ENCODE data around the gene ZSWIM3. TPM values are rescaled to one million over a fixed set of nuclear protein-coding genes. Genes with fewer than 3 reads are reported as not detected.

The ZSWIM3 gene
- total and polyA plus RNA-seq, 2 of the 13 experiments (the other 11 are each of a cell fraction or from before 2014, with no cell fraction given) = 5.2 to 5.8 TPM

GRCh38 chr20:45857114-45857881 is at the start of gene ZSWIM3, which contains the start of gene ACOT8 (continued):
- peak; percentile 74 to 81 for TF ChIP-seq HMGXB4 (CRISPR knock-in tag; IDR thresholded peaks at IDR 0.05; ENCODE audit: borderline replicate concordance in 1 of 2, low read depth in 1 of 2)
- TF ChIP-seq JARID2 (CRISPR knock-in tag; IDR thresholded peaks at IDR 0.05; ENCODE audit: insufficient replicate concordance) = no peak
- TF ChIP-seq ZNF230 (CRISPR knock-in tag; IDR thresholded peaks at IDR 0.05) = peak; percentile 28
- TF ChIP-seq ZNF354B (CRISPR knock-in tag; IDR thresholded peaks at IDR 0.05) = 0 out of 2 replicates have a peak, but pooled peaks have one; percentile 74
- TF ChIP-seq E2F2 (CRISPR knock-in tag; IDR thresholded peaks at IDR 0.05; ENCODE audit: borderline replicate concordance) = peak; percentile 80; the same call in 1 of the 2 replicates
- peak; percentile 21; the same call in 1 of the 2 replicates for TF ChIP-seq ISL2 (CRISPR knock-in tag; IDR thresholded peaks at IDR 0.05)
- no peak for TF ChIP-seq ZNF451 (CRISPR knock-in tag; IDR thresholded peaks at IDR 0.05)
- TF ChIP-seq SP4 (CRISPR knock-in tag; IDR thresholded peaks at IDR 0.05) = peak; percentile 84
- TF ChIP-seq SNRNP70 (IDR thresholded peaks at IDR 0.05; ENCODE audit: low read depth, low read length) = no peak
- no peak for TF ChIP-seq DDIT3 (CRISPR knock-in tag; IDR thresholded peaks at IDR 0.05)
- TF ChIP-seq CEBPB (IDR thresholded peaks at IDR 0.05; ENCODE audit: borderline replicate concordance, low read depth, low read length) = no peak
- TF ChIP-seq ZNF24 (IDR thresholded peaks at IDR 0.05) = peak; percentile 35; the same call in 1 of the 2 replicates
- peak; percentile 73; the same call in 1 of the 2 replicates for TF ChIP-seq NR2F2 (IDR thresholded peaks at IDR 0.05; ENCODE audit: borderline replicate concordance, low read depth)
- no peak for TF ChIP-seq CCDC6 (CRISPR knock-in tag; IDR thresholded peaks at IDR 0.05)
- TF ChIP-seq ZNF382 (CRISPR knock-in tag; IDR thresholded peaks at IDR 0.05; ENCODE audit: borderline replicate concordance) = no peak
- TF ChIP-seq ZBTB7B (CRISPR knock-in tag; IDR thresholded peaks at IDR 0.05) = peak; percentile 73; the same call in 1 of the 2 replicates
- peak; percentile 87 for TF ChIP-seq YEATS4 (CRISPR knock-in tag; IDR thresholded peaks at IDR 0.05; ENCODE audit: borderline replicate concordance)
- TF ChIP-seq RELA (CRISPR knock-in tag; IDR thresholded peaks at IDR 0.05) = peak; percentile 56; the same call in 1 of the 2 replicates
- TF ChIP-seq TCF7L2 (IDR thresholded peaks at IDR 0.05; ENCODE audit: low read depth, low read length) = no peak
- no peak for TF ChIP-seq SCMH1 (CRISPR knock-in tag; IDR thresholded peaks at IDR 0.05; ENCODE audit: borderline replicate concordance)
- TF ChIP-seq KDM2A (CRISPR knock-in tag; IDR thresholded peaks at IDR 0.05; ENCODE audit: borderline replicate concordance, low read depth) = peak; percentile 93; the same call in 1 of the 2 replicates

All from HepG2 (cell line).